ENCODE data around the gene SAFB. TPM values are rescaled to one million over a fixed set of nuclear protein-coding genes. Genes with fewer than 3 reads are reported as not detected.

SAFB gene
- total and polyA plus RNA-seq, 2 of the 13 experiments (the other 11 are each of a cell fraction or from before 2014, with no cell fraction given) = 21.0 to 28.4 TPM

- TF ChIP-seq CBFB (CRISPR knock-in tag; IDR thresholded peaks at IDR 0.05) (peak; percentile 81), ZNF816 (CRISPR knock-in tag; IDR thresholded peaks at IDR 0.05; ENCODE audit: borderline replicate concordance) (peak; percentile 95), XRCC5 (optimal IDR thresholded peaks at IDR 0.05; ENCODE audit: low read length) (peak; percentile 95), ZMYM4 (CRISPR knock-in tag; IDR thresholded peaks at IDR 0.05) (peak; percentile 89), ZNF781 (CRISPR knock-in tag; IDR thresholded peaks at IDR 0.05; ENCODE audit: borderline replicate concordance, not compliant biosample characterization) (peak; percentile 63), RFXANK (CRISPR knock-in tag; IDR thresholded peaks at IDR 0.05) (peak; percentile 78; the same call in 1 of the 2 replicates), ZNF570 (CRISPR knock-in tag; IDR thresholded peaks at IDR 0.05; ENCODE audit: borderline replicate concordance) (0 out of 2 replicates have a peak, but pooled peaks have one; percentile 55), ARID2 (CRISPR knock-in tag; IDR thresholded peaks at IDR 0.05; ENCODE audit: borderline replicate concordance) (no peak), RERE (CRISPR knock-in tag; IDR thresholded peaks at IDR 0.05; ENCODE audit: low read depth) (no peak), RXRA (CRISPR knock-in tag; IDR thresholded peaks at IDR 0.05) (peak; percentile 64), ZBED4 (CRISPR knock-in tag; IDR thresholded peaks at IDR 0.05; ENCODE audit: borderline replicate concordance) (peak; percentile 75), NR3C1 (CRISPR knock-in tag; IDR thresholded peaks at IDR 0.05) (no peak), FOSL1 (CRISPR knock-in tag; IDR thresholded peaks at IDR 0.05; ENCODE audit: borderline replicate concordance) (peak; percentile 8; the same call in 1 of the 2 replicates), ZNF333 (CRISPR knock-in tag; IDR thresholded peaks at IDR 0.05; ENCODE audit: borderline replicate concordance) (no peak), RORA (CRISPR knock-in tag; IDR thresholded peaks at IDR 0.05) (no peak)
- TF ChIP-seq, protein P1, sequence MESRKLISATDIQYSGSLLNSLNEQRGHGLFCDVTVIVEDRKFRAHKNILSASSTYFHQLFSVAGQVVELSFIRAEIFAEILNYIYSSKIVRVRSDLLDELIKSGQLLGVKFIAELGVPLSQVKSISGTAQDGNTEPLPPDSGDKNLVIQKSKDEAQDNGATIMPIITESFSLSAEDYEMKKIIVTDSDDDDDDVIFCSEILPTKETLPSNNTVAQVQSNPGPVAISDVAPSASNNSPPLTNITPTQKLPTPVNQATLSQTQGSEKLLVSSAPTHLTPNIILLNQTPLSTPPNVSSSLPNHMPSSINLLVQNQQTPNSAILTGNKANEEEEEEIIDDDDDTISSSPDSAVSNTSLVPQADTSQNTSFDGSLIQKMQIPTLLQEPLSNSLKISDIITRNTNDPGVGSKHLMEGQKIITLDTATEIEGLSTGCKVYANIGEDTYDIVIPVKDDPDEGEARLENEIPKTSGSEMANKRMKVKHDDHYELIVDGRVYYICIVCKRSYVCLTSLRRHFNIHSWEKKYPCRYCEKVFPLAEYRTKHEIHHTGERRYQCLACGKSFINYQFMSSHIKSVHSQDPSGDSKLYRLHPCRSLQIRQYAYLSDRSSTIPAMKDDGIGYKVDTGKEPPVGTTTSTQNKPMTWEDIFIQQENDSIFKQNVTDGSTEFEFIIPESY (CRISPR knock-in tag; IDR thresholded peaks at IDR 0.05) = peak; percentile 45; the same call in 1 of the 2 replicates
Observed at GRCh38 chr19:5690125-5690954, 67.5 kb downstream of the SAFB start, which contains the start of gene RPL36 (continued).
